Frontal cortex (tissue), 4 donors: ENCODE data around the gene LILRB5. TPM values are rescaled to one million over a fixed set of nuclear protein-coding genes. Genes with fewer than 3 reads are reported as not detected.
"Not testable (repeated sequence)": the region's sequence is repeated elsewhere in the genome, so short reads cannot be mapped to it uniquely, and the experiment has no call there.

Source experiments
- DNase-seq, 2 donors: peaks; one replicate each; pipeline ENCODE4 v3.0.0; 2012; ENCODE audit warnings: low spot score in 2 of 2
- FAIRE-seq: peaks from 2 replicates; lab custom pipeline; 2012; peaks lifted over from hg19 to GRCh38; lab: Jason Lieb, UNC
- total RNA-seq: library from RNA; depleted of rRNA; stranded (reverse); fragments of >200 nt; gene quantifications from one replicate; pipeline ENCODE4 v1.2.3, GENCODE V29; 2014
- donor health status: control.
- donor health status: control.
- donor health status: control.

The LILRB5 gene
- under 0.01 TPM for total RNA-seq

- FAIRE-seq, result no peak
- DNase-seq, result no peak
Measured at GRCh38 chr19:54257116-54257480, at the start of gene LILRB5. LILRB5 (minus strand) TSS chr19:54257273; CDS start chr19:54257193, 80 bp downstream.

- no peak for DNase-seq
- FAIRE-seq, result no peak
Measured at GRCh38 chr19:54305141-54305540, 48.1 kb upstream of the LILRB5 start.

GRCh38 chr19:54302257-54302656, 45.2 kb upstream of the LILRB5 start:
- DNase-seq (no peak), FAIRE-seq (no peak)

- no peak for FAIRE-seq
- no peak for DNase-seq
Measured at GRCh38 chr19:54299515-54299914, 42.4 kb upstream of the LILRB5 start.

- no peak for FAIRE-seq
- no peak for DNase-seq
Measured at GRCh38 chr19:54299126-54299498, 42.0 kb upstream of the LILRB5 start.

GRCh38 chr19:54298357-54299125, 41.5 kb upstream of the LILRB5 start:
- FAIRE-seq, result no peak
- DNase-seq, result no peak

GRCh38 chr19:54297759-54298305, 40.8 kb upstream of the LILRB5 start:
- no peak for DNase-seq
- no peak for FAIRE-seq

GRCh38 chr19:54294539-54294938, 37.5 kb upstream of the LILRB5 start:
- FAIRE-seq (no peak), DNase-seq (no peak)

GRCh38 chr19:54289160-54289559, 32.1 kb upstream of the LILRB5 start:
- FAIRE-seq, DNase-seq: not testable (repeated sequence)

- no peak for FAIRE-seq
- no peak for DNase-seq
Measured at GRCh38 chr19:54287456-54287855, 30.4 kb upstream of the LILRB5 start.

GRCh38 chr19:54286283-54286682, 29.2 kb upstream of the LILRB5 start:
- FAIRE-seq, DNase-seq: not testable (repeated sequence)

GRCh38 chr19:54285427-54286056, 28.5 kb upstream of the LILRB5 start:
- not testable (repeated sequence) for FAIRE-seq

GRCh38 chr19:54282686-54283470, 25.8 kb upstream of the LILRB5 start:
- DNase-seq (no peak), FAIRE-seq (no peak)

More at GRCh38 chr19:54285427-54286056, 28.5 kb upstream of the LILRB5 start:
- not testable (repeated sequence) for DNase-seq

- FAIRE-seq, DNase-seq: not testable (repeated sequence)
Measured at GRCh38 chr19:54281729-54282075, 24.6 kb upstream of the LILRB5 start.

GRCh38 chr19:54281007-54281728, 24.1 kb upstream of the LILRB5 start, which contains the start of gene LILRB2:
LILRB2 (minus strand) TSS chr19:54281110; CDS start chr19:54280496, 614 bp downstream.
- FAIRE-seq, result no peak
- no peak for DNase-seq

GRCh38 chr19:54280441-54280840, 23.4 kb upstream of the LILRB5 start:
- not testable (repeated sequence) for FAIRE-seq, DNase-seq

- not testable (repeated sequence) for FAIRE-seq, DNase-seq
Measured at GRCh38 chr19:54280025-54280424, 23.0 kb upstream of the LILRB5 start.

GRCh38 chr19:54279406-54279962, 22.4 kb upstream of the LILRB5 start:
- DNase-seq (no peak), FAIRE-seq (no peak)

GRCh38 chr19:54278571-54279195, 21.6 kb upstream of the LILRB5 start:
- not testable (repeated sequence) for DNase-seq, FAIRE-seq
